Activated CD4-positive, alpha-beta T cell treated with anti-CD3 and anti-CD28 coated beads, Interleukin-2, Interleukin-4, amounts not matched to agents 100 ng/mL and 50 ng/mL, durations not matched to agents 16 hours and 8 hours (primary cell): ENCODE data around the gene CFAP157.

ENCODE experiments used
- DNase-seq: peaks from one replicate; pipeline ENCODE4 v3.0.0-alpha.2; 2020; ENCODE audit warnings: low spot score

Gene CFAP157

GRCh38 chr9:127762111-127762676 is 55.4 kb downstream of the CFAP157 start:
- DNase-seq: no peak

- no peak for DNase-seq
Measured at GRCh38 chr9:127763918-127764384, 57.2 kb downstream of the CFAP157 start.

- DNase-seq: no peak
Measured at GRCh38 chr9:127765418-127765817, 58.6 kb downstream of the CFAP157 start.
